ENCODE measurements around the gene CWH43. TPM values are rescaled to one million over a fixed set of nuclear protein-coding genes. Genes with fewer than 3 reads are reported as not detected.

CWH43 gene
- not detected in 2 replicates for total RNA-seq (2011; cell fraction: chromatin; rRNA removed; ENCODE audit: low replicate concordance)
- not detected in 2 replicates for total RNA-seq (2011; cell fraction: nucleolus; rRNA removed)
- total RNA-seq (2011; cell fraction: nucleoplasm; rRNA removed): not detected in 2 replicates
- total RNA-seq (2014; rRNA removed) (not detected in 2 replicates), total RNA-seq (2014; rRNA removed; fragmentation: Illumina TruSeq; extraction: Trizol) (not detected in 2 replicates), total RNA-seq (2015; rRNA removed; fragmentation: Illumina TruSeq; extraction: Trizol) (not detected in 2 replicates), total RNA-seq (2021) (not detected in 2 replicates), polyA plus RNA-seq (2011; rRNA removed) (not detected in 2 replicates), polyA plus RNA-seq (2014; fragmentation: Illumina TruSeq; extraction: Trizol) (not detected in 2 replicates), polyA plus RNA-seq (2014; fragmentation: Nextera tagmentation; extraction: Ambion mirVana) (not detected), polyA plus RNA-seq (2014; rRNA removed) (not detected in 2 replicates), polyA minus RNA-seq (2011; rRNA and poly(A)+ RNA removed) (not detected in 2 replicates), Bru-seq, nascent RNA (percentile 5 among the genes with signal in this experiment), BruChase-seq, experiment 1, labeled RNA remaining after a 2-hour chase (not detected), BruChase-seq, experiment 2, labeled RNA remaining after a 6-hour chase (percentile 1 among the genes with signal in this experiment)
- not detected in 2 replicates for polyA plus RNA-seq (2011; cell fraction: cytosol; rRNA removed)
- polyA plus RNA-seq (2011; cell fraction: nucleus; rRNA removed): not detected in 2 replicates
- not detected in 2 replicates for polyA plus RNA-seq (2012)
- not detected in 2 replicates for polyA minus RNA-seq (2011; cell fraction: cytosol; rRNA and poly(A)+ RNA removed)
- not detected in 2 replicates for polyA minus RNA-seq (2011; cell fraction: nucleus; rRNA and poly(A)+ RNA removed)
- long read RNA-seq, experiment 1: 0 reads
- long read RNA-seq, experiment 2: 0 reads
- long read RNA-seq, experiment 3: 0 reads

DNA sequence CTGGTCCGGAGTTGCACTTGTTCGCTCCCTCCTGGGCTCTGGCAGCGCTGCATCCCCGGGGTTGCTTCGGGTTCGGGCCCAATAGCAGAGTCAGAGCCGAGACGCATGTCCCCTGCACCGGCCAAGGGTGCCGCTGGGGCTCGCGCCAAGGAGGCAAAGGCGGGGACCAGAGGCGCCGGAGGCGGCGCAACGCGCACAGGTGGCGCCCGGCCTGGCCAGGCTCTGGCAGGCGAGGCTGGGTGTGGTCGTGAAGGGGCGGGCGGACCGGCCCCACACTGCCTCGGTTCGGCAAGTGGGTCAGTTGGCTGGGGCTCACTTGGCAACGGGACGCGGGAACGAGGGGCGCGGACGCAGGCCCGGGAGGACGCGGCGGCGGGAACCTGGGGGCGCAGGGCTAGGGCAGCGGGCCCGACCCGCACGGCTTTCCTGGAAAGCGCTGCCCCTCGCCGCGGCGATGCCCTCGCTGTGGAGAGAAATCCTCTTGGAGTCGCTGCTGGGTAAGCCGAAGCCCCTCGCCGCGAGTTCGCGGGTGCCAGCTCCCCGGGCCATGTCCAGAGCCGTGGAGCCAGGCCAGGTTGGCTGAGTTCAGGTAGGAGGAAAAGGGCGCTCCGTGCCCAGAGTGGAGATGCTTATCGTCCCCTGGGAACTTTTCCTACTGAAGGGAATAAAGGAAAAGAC lies at the start of gene CWH43:
TSS of gene CWH43 (plus strand) at position 300 of the 678 bp plus-strand sequence. CDS start at position 455, 155 bp downstream.
- DNase-seq (ENCODE audit: extremely low read depth in 1 of 4, low spot score in 3 of 4) (no peak), FAIRE-seq (no peak), ATAC-seq (no peak)
- Histone ChIP-seq H3K27ac (ENCODE audit: extremely low read depth, low read depth, low read length) (no peak within 1 kb of the TSS), H3K9me1 (ENCODE audit: control insufficient read depth, insufficient read depth, low read length) (no peaks in the 10 kb centered on the region), H3K36me3 (ENCODE audit: control insufficient read depth, insufficient read depth, low read length) (no peaks in the 10 kb centered on the region), H3K27me3 (ENCODE audit: control insufficient read depth in 2 of 2, insufficient read depth in 2 of 2, low read length in 2 of 2) (peaks cover 19 to 29% of the 10 kb centered on the region in 2 experiments; a peak in 4 of 5 replicates), H3K4me2 (ENCODE audit: insufficient read depth, low read length) (no peak within 1 kb of the TSS), H3K4me1 (replicated peaks in 1 of 2; ENCODE audit: control insufficient read depth in 2 of 2, insufficient read depth in 2 of 2, low read length in 2 of 2) (peaks cover 0 to 12% of the 10 kb centered on the region in 2 experiments; a peak in 2 of 5 replicates), H3K4me3 (no peak within 1 kb of the TSS), H3K9ac (ENCODE audit: insufficient read depth in 1 of 2, low read depth in 2 of 2, low read length in 2 of 2) (no peak within 1 kb of the TSS), H3K9me3 (replicated peaks; ENCODE audit: control insufficient read depth, insufficient read depth, low read depth, low read length) (no peaks in the 10 kb centered on the region), H3K79me2 (ENCODE audit: control insufficient read depth, insufficient read depth, low read length) (no peaks in the 10 kb centered on the region), H2AFZ (ENCODE audit: low read depth, low read length) (no peak within 1 kb of the TSS), H4K20me1 (replicated peaks; ENCODE audit: control insufficient read depth, insufficient read depth, low read length) (no peaks in the 10 kb centered on the region)
- WGBS (ENCODE audit: insufficient coverage, low coverage, missing lambda C conversion rate): 24% methylated on average over 27 of the region's 63 CpGs
- POLR2A ChIA-PET: interaction anchor here (1.0 kb wide), 1 partner anchor 13 kb away, joined by 3 read pairs; no protein-coding TSS in a partner anchor
- TF ChIP-seq BCOR (IDR thresholded peaks at IDR 0.05) (no peak), DPF2 (IDR thresholded peaks at IDR 0.05) (no peak), LARP7 (IDR thresholded peaks at IDR 0.05) (no peak), PHB (CRISPR knock-in tag; IDR thresholded peaks at IDR 0.05) (no peak), EZH2 (IDR thresholded peaks at IDR 0.05; ENCODE audit: borderline replicate concordance, low read depth, low read length) (no peak), ATF1 (CRISPR knock-in tag; IDR thresholded peaks at IDR 0.05) (no peak), ATF1 (tag; IDR thresholded peaks at IDR 0.05) (no peak), SETDB1 (IDR thresholded peaks at IDR 0.05; ENCODE audit: low read length) (no peak), TCF3 (CRISPR knock-in tag; IDR thresholded peaks at IDR 0.05) (no peak), ZFX (CRISPR knock-in tag; IDR thresholded peaks at IDR 0.05) (no peak), POLR2AphosphoS5 (IDR thresholded peaks at IDR 0.05; ENCODE audit: control insufficient read depth, insufficient read depth, low read depth, low read length) (no peak)
- TF ChIP-seq, protein P1, sequence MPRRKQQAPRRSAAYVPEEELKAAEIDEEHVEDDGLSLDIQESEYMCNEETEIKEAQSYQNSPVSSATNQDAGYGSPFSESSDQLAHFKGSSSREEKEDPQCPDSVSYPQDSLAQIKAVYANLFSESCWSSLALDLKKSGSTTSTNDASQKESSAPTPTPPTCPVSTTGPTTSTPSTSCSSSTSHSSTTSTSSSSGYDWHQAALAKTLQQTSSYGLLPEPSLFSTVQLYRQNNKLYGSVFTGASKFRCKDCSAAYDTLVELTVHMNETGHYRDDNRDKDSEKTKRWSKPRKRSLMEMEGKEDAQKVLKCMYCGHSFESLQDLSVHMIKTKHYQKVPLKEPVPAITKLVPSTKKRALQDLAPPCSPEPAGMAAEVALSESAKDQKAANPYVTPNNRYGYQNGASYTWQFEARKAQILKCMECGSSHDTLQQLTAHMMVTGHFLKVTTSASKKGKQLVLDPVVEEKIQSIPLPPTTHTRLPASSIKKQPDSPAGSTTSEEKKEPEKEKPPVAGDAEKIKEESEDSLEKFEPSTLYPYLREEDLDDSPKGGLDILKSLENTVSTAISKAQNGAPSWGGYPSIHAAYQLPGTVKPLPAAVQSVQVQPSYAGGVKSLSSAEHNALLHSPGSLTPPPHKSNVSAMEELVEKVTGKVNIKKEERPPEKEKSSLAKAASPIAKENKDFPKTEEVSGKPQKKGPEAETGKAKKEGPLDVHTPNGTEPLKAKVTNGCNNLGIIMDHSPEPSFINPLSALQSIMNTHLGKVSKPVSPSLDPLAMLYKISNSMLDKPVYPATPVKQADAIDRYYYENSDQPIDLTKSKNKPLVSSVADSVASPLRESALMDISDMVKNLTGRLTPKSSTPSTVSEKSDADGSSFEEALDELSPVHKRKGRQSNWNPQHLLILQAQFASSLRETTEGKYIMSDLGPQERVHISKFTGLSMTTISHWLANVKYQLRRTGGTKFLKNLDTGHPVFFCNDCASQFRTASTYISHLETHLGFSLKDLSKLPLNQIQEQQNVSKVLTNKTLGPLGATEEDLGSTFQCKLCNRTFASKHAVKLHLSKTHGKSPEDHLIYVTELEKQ (CRISPR knock-in tag; IDR thresholded peaks at IDR 0.05): no peak
- TF ChIP-seq, protein P2, sequence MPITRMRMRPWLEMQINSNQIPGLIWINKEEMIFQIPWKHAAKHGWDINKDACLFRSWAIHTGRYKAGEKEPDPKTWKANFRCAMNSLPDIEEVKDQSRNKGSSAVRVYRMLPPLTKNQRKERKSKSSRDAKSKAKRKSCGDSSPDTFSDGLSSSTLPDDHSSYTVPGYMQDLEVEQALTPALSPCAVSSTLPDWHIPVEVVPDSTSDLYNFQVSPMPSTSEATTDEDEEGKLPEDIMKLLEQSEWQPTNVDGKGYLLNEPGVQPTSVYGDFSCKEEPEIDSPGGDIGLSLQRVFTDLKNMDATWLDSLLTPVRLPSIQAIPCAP (CRISPR knock-in tag; IDR thresholded peaks at IDR 0.05; ENCODE audit: borderline replicate concordance): no peak
- CTCF ChIA-PET (ENCODE audit: low intra/inter-chr PET ratio): no interaction called here
- no TSS peak for BruUV-seq (replicated peaks)
- intact Hi-C loops (cut with micrococcal nuclease): no loop called here
- in situ Hi-C loops (cut with MboI): no loop called here
